HEK293 (cell line): Measurements from ENCODE around the gene NSD1.

ENCODE experiments used
- PRDM1 ChIP-seq: fragments of 450-650 bp; formaldehyde crosslinking; IDR thresholded peaks from 2 replicates; pipeline ENCODE4; 2016; ENCODE audit warnings: missing biosample characterization, missing genetic modification characterization
- TCF7L2 ChIP-seq: IDR thresholded peaks from 2 replicates; pipeline ENCODE4 v1.6.1; 2011; ENCODE audit warnings: low read depth, mild to moderate bottlenecking, inconsistent platforms, low read length, moderate library complexity, borderline replicate concordance
- ZBTB21 ChIP-seq: fragments of 450-650 bp; formaldehyde crosslinking; IDR thresholded peaks from 2 replicates; pipeline ENCODE4 v1.5.1; 2017; ENCODE audit warnings: missing biosample characterization, missing genetic modification characterization
- ZNF146 ChIP-seq: fragments of 450-650 bp; formaldehyde crosslinking; IDR thresholded peaks from 2 replicates; pipeline ENCODE4 v1.5.1; 2016; ENCODE audit warnings: missing biosample characterization, missing genetic modification characterization
- TF ChIP-seq, protein P1 (sequence below): fragments of 450-650 bp; formaldehyde crosslinking; IDR thresholded peaks from 2 replicates; pipeline ENCODE4 v1.5.1; 2016; ENCODE audit warnings: missing biosample characterization, missing genetic modification characterization
- TF ChIP-seq, protein P2 (sequence below): fragments of 450-650 bp; formaldehyde crosslinking; IDR thresholded peaks from 2 replicates; pipeline ENCODE4 v1.5.1; 2016; ENCODE audit warnings: missing biosample characterization, missing genetic modification characterization, low read depth

DNA sequence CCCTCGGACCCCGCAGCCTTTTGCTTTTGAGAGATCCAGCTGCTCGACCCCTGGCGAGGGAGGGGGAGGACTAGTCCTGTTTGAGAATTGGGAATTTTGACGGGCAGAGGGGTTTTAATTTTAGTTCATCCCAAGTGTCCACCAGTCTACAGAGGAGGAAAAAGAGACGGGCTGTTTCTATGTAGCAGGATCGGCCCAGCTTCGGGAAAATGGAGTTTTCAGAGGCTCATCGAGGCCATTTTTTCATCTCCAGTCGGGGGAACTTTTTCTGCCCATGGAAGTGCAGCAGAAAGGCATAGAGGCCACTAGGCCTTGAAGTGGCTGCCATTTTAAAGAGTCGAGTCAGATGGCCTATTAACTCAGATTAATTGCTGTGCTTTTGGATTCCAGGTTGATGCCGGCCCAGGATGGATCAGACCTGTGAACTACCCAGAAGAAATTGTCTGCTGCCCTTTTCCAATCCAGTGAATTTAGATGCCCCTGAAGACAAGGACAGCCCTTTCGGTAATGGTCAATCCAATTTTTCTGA lies 1.2 kb downstream of the NSD1 start:
- TF ChIP-seq ZNF146 (tag by site-specific recombination) (no peak), PRDM1 (no peak), TCF7L2 (no peak), ZBTB21 (tag by site-specific recombination) (no peak)
- TF ChIP-seq, protein P1, sequence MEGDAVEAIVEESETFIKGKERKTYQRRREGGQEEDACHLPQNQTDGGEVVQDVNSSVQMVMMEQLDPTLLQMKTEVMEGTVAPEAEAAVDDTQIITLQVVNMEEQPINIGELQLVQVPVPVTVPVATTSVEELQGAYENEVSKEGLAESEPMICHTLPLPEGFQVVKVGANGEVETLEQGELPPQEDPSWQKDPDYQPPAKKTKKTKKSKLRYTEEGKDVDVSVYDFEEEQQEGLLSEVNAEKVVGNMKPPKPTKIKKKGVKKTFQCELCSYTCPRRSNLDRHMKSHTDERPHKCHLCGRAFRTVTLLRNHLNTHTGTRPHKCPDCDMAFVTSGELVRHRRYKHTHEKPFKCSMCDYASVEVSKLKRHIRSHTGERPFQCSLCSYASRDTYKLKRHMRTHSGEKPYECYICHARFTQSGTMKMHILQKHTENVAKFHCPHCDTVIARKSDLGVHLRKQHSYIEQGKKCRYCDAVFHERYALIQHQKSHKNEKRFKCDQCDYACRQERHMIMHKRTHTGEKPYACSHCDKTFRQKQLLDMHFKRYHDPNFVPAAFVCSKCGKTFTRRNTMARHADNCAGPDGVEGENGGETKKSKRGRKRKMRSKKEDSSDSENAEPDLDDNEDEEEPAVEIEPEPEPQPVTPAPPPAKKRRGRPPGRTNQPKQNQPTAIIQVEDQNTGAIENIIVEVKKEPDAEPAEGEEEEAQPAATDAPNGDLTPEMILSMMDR = no peak
- TF ChIP-seq, protein P2, sequence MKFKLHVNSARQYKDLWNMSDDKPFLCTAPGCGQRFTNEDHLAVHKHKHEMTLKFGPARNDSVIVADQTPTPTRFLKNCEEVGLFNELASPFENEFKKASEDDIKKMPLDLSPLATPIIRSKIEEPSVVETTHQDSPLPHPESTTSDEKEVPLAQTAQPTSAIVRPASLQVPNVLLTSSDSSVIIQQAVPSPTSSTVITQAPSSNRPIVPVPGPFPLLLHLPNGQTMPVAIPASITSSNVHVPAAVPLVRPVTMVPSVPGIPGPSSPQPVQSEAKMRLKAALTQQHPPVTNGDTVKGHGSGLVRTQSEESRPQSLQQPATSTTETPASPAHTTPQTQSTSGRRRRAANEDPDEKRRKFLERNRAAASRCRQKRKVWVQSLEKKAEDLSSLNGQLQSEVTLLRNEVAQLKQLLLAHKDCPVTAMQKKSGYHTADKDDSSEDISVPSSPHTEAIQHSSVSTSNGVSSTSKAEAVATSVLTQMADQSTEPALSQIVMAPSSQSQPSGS (tag by site-specific recombination) = no peak
